HG03460 (cell line): Measurements from ENCODE around the gene SORBS2.

Experiments used
- ATAC-seq: cut with Tn5 transposase; IDR thresholded peaks from one replicate; pipeline ENCODE4 v1.9.1; 2021; ENCODE audit not compliant: unreplicated experiment

Gene SORBS2

GRCh38 chr4:185597532-185598188 lies 214.3 kb downstream of the SORBS2 start:
- ATAC-seq: peak; percentile 80

DNA sequence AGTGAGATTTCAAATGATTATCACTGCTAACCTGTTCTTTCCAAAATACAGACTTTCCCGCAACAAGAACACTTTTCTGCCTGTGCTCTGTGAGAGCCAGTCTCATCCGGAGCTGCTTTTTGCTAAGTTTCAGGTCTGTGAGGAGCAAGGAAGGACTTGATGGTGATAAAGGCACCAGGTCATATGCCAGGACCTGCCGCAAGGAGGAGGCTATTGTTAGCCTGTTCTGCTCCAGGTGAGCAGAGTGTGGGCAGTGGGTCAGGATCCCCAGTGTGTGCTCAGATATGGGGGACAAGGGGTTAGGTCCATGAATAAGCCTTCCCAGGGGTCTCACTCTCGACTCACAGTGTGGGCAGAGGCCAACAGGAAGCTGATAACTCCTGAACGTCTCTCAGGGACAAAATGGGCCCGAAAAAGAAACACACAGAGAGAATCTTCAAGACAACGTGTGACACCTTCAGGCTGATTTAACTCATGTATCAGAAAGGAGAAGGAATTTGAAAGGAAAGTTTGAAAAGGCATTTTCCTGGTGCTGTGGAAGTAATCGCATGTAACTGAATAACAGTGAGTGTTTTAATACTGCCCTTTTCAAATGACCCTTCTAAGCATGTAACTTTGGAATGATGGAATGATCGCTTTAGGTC lies 219.0 kb downstream of the SORBS2 start:
- ATAC-seq: no peak

GRCh38 chr4:185592438-185592837 lies 219.6 kb downstream of the SORBS2 start:
- ATAC-seq: no peak

DNA sequence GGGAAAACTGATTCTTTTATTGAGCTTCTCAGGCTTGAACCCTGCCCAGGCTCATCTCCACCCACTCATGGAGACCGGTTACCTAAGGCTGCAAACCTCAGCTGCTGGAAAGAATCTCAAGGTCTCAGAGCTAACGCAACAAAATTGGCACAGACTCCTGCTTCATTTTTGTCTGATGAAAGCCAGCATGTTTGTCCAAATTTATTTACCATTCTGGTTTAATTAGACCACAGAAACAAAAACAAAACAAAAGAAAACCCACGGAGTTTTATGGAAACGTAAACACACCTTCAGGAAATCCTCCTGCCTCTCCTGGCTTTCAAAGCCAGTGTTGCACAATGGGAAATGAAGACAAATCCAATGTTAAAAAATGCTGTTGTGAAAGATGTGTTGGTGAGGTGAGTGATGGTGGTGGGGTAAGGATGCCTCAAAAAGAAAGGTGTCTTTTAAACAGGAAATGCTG lies 220.3 kb downstream of the SORBS2 start:
- ATAC-seq: no peak

- no peak for ATAC-seq
These were observed 221.0 kb downstream of the SORBS2 start for GRCh38 chr4:185590982-185591381.

GRCh38 chr4:185589067-185589836 lies 222.7 kb downstream of the SORBS2 start:
- no peak for ATAC-seq

DNA sequence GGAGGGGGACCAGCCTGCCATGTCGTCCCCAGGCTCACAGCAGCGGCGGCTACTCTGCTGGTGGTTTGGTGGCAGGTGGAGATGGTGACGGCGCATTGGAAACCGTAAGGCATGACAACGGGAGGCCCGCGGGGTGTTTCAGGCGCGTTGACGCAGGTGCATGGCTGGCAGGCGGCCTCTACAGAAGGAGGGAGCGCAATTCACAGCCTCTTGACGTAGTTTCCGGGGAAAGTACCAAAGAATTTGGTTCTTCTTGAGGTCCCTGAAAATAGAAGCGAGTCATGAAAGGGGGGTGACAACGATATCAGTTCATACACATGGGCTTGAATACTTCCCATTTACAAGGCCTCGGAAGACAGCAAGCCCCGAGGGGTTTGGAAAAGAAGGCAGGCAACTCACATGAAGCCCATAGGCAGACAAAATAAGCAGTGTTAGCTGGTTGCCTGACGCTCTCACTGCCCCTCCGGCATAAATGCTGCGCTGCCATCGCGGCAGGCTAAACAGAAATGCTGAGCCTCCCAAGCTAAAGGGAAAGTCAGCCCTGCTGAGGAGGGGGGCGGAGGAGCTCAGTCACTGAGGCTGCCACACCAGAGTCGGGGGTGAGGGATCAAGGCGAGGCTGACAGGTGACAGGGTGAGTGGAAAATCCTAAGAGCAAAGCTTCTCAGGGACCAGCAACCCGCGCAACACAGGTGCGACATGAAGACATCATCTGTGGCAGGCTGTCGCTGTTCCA lies 224.4 kb downstream of the SORBS2 start:
- peak; percentile 98 for ATAC-seq

GRCh38 chr4:185587030-185587426 lies 225.0 kb downstream of the SORBS2 start:
- no peak for ATAC-seq

- no peak for ATAC-seq
These were observed 226.8 kb downstream of the SORBS2 start for GRCh38 chr4:185585211-185585610.

GRCh38 chr4:185583813-185584212 lies 228.2 kb downstream of the SORBS2 start:
- no peak for ATAC-seq

DNA sequence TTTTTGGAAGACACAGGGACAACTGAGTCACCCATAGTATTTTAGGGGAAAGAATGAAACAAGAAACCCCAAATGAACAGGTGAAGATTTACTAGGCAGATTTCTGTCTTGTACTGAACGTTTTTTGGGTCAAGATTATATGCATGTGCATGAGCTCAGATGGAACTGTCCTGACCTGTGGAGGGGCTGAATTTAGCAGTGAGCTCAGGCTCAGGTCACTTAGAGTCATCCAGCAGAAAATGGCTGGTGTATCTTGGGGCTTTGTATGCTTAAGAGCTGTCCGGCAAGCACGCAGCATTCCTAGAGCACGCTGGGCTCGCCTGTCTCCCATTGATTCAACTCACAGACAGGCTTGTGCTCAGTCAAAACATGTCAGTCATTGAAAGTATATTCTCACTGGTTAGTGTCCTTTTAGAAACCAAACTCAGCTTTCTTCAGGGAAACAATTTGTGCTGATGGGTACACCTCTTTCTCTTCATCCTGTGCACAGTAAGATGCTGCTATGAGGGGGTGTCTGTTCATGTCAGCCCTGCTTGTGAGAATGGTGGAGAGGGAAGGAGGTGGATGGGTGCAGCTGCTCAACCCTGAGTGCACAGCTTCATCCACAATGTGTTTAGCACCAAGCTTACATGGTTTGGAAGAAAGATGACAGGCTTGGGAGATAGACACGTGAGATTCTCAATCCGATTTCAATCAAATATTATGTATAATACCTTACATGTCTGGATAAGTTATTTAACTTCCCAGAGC lies 229.2 kb downstream of the SORBS2 start:
- ATAC-seq: no peak

- ATAC-seq: no peak
These were observed 231.3 kb downstream of the SORBS2 start for GRCh38 chr4:185580699-185581098.

- ATAC-seq: no peak
These were observed 233.7 kb downstream of the SORBS2 start for GRCh38 chr4:185578284-185578683.

DNA sequence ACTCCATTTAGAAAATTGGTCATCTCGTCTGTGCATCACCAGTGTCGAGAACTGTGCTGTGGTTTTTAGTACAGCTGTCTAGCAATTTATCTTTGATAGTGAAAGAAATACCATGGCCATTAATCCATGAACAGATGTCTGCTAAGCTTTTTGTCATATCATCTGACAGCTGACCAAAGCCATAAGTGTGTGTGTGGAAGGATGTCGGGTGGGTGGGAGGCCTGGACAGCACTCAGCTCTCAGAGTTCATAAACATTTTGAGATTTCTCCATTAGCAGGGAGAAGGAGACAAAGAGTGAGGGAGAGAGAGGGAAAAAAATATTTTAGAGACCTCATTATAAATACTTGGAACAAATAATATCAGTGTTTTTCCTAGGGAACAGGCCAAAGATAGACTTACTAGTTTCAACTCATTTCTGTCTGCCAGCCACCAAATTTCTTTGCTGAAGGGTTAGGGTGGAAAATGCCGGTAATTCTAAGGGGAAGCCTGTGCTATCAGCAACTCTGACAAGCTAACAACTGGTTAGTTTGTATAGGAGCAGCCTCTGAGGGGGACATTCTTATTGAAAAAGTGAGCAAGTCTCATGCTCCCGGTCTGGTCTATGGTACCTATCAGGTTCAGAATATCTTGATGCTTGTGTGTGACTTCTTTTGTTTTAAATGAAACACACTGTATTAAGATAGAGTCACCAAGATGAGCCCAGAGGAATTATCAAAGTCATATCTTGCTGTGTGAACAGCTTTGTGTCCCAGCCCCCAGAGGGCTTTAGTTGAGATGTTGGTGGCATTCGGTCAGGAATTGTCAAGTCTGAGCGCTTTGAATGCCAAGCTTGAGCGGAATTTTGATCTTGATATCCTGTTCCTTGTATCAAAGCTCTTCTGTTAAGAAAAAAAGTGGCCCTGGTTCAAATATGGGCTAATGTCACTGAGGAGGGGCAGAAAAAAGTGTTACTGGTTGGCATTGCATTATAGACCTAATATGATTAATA lies 234.7 kb downstream of the SORBS2 start:
- no peak for ATAC-seq

DNA sequence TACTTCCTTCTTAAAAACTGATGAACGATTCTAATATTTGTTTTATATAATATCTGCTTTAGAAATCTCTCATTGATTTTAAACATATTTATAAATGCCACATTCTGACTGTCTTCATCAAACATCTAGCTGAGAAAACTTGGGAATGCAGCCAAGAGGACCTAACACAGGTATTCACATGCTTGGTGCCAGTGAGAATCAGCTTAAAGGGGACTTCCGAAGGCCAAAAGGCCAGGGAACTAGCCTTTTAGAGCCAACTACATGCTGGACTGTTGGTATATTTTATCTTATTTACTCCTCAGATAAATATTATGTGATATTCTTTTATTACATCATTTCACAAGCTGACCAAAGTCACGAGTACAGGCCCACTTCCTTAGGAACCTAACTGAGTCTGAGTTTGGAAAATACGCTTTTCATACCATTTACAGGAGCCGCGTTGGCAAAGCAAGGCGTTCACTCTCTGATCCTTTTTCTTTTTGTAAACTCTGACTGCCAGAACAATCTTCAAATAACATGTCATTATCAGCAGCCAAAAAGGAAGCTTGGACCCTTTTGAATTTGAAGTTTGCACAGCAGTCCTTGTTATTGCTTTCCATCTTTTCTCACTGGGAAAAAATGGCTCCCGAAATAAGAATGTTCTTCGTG lies 235.6 kb downstream of the SORBS2 start:
- ATAC-seq: no peak

- no peak for ATAC-seq
These were observed 238.3 kb downstream of the SORBS2 start for GRCh38 chr4:185573651-185574199.

DNA sequence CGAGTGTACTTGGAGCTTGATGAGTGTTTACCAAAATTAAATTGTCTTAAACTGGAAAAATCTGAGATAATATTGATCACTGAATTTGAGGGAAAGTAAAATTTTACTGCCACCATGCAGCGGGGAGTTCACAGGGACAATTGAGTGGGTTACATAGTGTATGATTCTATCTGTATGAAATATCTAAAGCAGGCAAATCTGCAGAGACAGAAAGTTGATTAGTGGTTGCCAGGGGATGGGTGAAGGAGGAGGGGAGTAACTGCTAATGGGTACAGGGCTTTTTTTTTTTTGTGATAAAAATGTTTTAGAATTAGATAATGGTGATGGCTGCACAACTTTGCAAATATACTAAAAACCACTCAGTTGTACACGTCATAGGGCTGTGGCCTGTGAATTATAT lies 241.3 kb downstream of the SORBS2 start:
- no peak for ATAC-seq
